GM18520 (cell line): ENCODE data around the gene DLST.
"Not testable (repeated sequence)": the region's sequence is repeated elsewhere in the genome, so short reads cannot be mapped to it uniquely, and the experiment has no call there.

Experiments
- ATAC-seq: cut with Tn5 transposase; IDR thresholded peaks from one replicate; pipeline ENCODE4 v1.9.1; 2021; ENCODE audit not compliant: unreplicated experiment

Gene DLST

GRCh38 chr14:74915426-74915825, 33.7 kb downstream of the DLST start:
- ATAC-seq, result no peak

- ATAC-seq, result no peak
These were observed 34.1 kb downstream of the DLST start for GRCh38 chr14:74915826-74916225.

- no peak for ATAC-seq
These were observed 35.4 kb downstream of the DLST start for GRCh38 chr14:74917178-74917543.

GRCh38 chr14:74917646-74918081, 35.9 kb downstream of the DLST start:
- no peak for ATAC-seq

- no peak for ATAC-seq
These were observed 36.7 kb downstream of the DLST start for GRCh38 chr14:74918380-74918779.

- no peak for ATAC-seq
These were observed 37.9 kb downstream of the DLST start for GRCh38 chr14:74919421-74920165.

- no peak for ATAC-seq
These were observed 38.6 kb downstream of the DLST start for GRCh38 chr14:74920281-74920680.

GRCh38 chr14:74921053-74921620, 39.4 kb downstream of the DLST start:
- ATAC-seq, result no peak

- no peak for ATAC-seq
These were observed 40.5 kb downstream of the DLST start for GRCh38 chr14:74921987-74922751.

- ATAC-seq, result peak; percentile 90
These were observed 41.2 kb downstream of the DLST start, which contains the start of gene RPS6KL1 for GRCh38 chr14:74922752-74923401. Gene RPS6KL1, minus strand, starts transcription at chr14:74923260. Its CDS starts 1,719 bp downstream, at chr14:74921541.

- no peak for ATAC-seq
These were observed 42.3 kb downstream of the DLST start for GRCh38 chr14:74924061-74924460.

- ATAC-seq, result no peak
These were observed 45.5 kb downstream of the DLST start for GRCh38 chr14:74927225-74927624.

- ATAC-seq, result no peak
These were observed 47.5 kb downstream of the DLST start for GRCh38 chr14:74929242-74929641.

GRCh38 chr14:74931744-74932143, 50.0 kb downstream of the DLST start:
- ATAC-seq, result not testable (repeated sequence)

GRCh38 chr14:74932401-74932901, 50.7 kb downstream of the DLST start:
- ATAC-seq, result no peak

GRCh38 chr14:74932936-74933335, 51.2 kb downstream of the DLST start:
- ATAC-seq, result not testable (repeated sequence)

- no peak for ATAC-seq
These were observed 52.3 kb downstream of the DLST start for GRCh38 chr14:74934041-74934440.

GRCh38 chr14:74934476-74935359, 53.0 kb downstream of the DLST start:
- no peak for ATAC-seq

GRCh38 chr14:74935360-74935680, 53.6 kb downstream of the DLST start:
- ATAC-seq, result no peak

GRCh38 chr14:74936151-74936550, 54.4 kb downstream of the DLST start:
- no peak for ATAC-seq
